ENCODE data around the gene UPK1B. TPM values are rescaled to one million over a fixed set of nuclear protein-coding genes. Genes with fewer than 3 reads are reported as not detected.

Gene UPK1B
- total RNA-seq = under 0.01 TPM in 1 of 2 replicates, not detected in the other

DNA sequence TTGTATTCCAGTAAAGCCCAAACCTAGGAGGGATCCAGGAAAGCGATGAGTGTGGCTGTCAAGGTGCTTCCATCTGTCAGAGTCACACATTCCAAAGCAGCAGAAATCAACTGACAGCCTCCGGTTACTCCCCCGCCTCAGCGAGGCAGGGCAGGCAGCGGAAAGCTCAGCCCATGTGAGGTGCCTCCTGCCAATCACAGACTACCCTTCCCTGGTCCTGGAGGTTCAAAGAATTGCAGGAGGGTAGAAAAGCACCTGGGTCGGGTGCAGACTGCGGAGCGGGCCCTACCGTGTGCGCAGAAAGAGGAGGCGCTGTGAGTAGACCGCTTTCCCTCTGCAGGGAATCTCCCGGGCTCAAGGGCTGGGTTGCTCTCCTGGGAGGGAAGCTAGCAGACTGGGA lies at the start of gene UPK1B:
UPK1B (plus strand) TSS at position 274 of the 400 bp plus-strand sequence. CDS start 13,144 bp downstream, outside the sequence.

GRCh38 chr3:119145500-119146167 lies 27.8 kb upstream of the UPK1B start, which contains the start of gene TEX55:
Gene TEX55, plus strand, starts transcription at chr3:119146165. Its CDS starts 25 bp downstream, at chr3:119146190.

DNA sequence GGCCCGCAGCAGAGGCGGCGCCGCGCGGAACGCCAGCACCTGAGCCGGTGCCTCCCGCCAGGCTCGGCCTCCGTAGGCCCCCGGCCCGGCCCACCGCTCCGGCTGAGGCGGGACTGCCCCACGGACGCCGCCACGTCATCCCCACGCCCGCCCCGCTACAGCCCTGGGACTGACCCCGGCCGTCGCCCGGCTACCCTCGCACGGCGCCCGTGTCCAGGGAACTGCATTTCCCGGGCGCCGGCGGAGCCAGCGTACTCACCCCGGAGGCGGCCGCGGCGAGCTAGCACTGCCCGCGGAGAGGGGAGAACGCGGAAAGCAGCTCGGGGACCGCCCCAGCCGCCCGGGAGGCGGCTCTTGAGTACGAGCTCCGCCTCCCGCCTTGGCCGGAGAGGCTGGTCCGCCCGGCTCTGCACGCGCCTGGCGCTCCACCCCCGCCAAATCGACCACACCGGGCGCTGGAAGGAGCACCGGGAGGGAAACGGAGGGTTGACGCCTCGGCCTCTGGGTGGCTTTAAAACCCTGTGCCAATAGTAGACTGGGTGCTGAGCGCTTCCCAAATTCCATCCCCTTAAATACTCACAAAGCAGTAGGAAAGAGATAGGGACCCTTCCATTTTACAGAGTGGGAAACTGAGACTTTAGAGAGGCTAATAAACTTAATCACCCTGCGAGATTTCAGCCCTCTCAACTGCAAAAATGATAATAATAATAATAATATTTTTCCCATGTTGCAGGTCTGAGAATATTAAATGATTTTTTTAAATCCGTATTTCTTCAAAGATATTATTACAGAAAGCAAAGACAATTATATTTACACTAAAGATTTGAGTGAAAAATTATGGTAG lies 67.4 kb downstream of the UPK1B start, which contains the start of gene B4GALT4:
B4GALT4 (minus strand) TSS at position 288 of the 844 bp plus-strand sequence. CDS start 10,779 bp downstream, outside the sequence.

Other genes with a start within 250 kb of the UPK1B start
- gene IGSF11, start 138.8 kb upstream of the UPK1B start, total RNA-seq = 0.09 and 0.14 TPM in 2 replicates
- gene TEX55, start 27.4 kb upstream of the UPK1B start, total RNA-seq = not detected in 2 replicates
- 52.6 and 64.3 TPM in 2 replicates for gene B4GALT4, start 67.3 kb downstream of the UPK1B start, total RNA-seq
- gene ARHGAP31, start 120.8 kb downstream of the UPK1B start, total RNA-seq = 3.8 and 4.9 TPM in 2 replicates